Mesangial cell (primary cell): ENCODE results near the gene COPZ1. TPM values are rescaled to one million over a fixed set of nuclear protein-coding genes. Genes with fewer than 3 reads are reported as not detected.

Source experiments
- total RNA-seq: library from RNA; depleted of rRNA; stranded (reverse); fragments of >200 nt; gene quantifications from 2 replicates; pipeline ENCODE4 v1.2.3, GENCODE V29; 2015

Gene COPZ1, protein sequence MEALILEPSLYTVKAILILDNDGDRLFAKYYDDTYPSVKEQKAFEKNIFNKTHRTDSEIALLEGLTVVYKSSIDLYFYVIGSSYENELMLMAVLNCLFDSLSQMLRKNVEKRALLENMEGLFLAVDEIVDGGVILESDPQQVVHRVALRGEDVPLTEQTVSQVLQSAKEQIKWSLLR
- total RNA-seq = 78.7 and 94.2 TPM in 2 replicates

DNA sequence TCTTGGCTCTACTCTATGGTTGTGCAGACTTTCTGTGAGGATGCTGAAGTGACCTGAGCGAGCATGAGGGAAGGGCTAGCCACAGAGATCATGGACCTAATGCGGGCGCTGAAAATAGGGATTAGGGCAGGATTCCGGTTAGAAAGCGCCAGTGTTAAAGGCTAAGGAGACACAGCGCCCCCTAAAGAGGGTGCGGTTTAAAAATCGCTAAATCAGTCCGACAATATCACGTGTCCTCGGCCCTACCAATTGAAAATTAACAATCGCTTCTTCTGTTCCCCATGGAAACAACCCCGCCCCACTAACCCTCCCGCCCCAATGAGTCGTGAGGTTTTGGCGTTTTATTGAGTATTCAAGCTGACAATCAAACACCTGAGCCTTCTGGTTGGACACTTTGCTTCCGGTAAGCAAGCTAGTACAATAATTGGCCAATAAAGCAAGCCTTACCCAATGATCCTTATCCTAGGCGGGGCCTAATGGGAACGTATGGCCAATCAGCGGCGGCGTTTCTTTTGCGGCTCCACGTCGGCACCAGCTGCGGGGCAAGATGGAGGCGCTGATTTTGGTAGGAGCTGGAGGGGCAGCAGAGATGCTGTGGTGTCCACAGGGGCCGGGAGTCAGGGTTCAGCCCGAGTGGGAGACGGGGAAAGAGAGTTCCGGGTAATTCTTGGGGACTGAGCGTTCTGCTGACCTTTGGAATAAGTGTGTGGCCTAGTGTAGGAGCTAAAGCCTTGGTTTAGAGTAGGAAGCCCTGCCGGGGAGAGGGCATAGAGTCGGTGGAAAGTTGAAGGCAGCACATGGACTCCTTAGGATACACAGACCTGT, at the start of gene COPZ1:
TSS of gene COPZ1 (plus strand) at position 515 of the 825 bp plus-strand sequence. CDS start at position 548, 33 bp downstream.

DNA sequence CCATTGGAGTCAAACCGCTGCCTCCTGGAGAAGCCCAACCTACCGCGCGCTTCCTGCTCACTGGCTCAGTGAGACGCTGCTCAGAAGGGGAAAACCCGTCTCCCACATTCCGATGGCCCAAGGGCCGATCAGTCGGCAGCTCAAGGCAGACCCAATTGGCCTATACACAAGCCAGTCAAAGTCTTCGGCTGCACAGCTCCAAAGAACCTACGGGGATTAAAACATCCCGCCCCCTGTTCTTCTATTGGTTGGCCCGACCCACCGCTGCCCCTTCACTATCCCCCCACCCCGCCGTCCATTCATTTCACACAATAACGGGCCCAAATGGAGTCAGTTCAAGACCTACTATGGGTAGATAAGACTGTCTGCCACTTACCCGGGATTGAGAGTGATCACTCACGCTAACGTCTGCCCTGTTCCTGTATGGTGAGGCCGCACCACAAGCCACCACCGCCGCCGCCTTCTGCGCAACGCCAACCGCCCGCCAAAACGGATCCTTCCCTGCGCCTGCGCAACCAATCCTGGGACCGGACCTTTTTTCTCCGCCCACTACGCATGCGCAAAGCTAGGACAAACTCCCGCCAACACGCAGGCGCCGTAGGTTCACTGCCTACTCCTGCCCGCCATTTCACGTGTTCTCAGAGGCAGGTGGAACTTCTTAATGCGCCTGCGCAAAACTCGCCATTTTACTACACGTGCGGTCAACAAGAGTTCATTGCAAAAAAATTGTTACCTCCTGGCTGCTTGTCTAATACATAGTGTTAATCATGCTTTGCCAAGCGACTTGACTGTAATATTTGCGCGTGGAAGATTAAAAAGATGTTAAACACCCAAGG, 45.1 kb upstream of the COPZ1 start, which contains the start of gene CBX5:
TSS of gene CBX5 (minus strand) at position 491 of the 836 bp plus-strand sequence. CDS start 22,472 bp downstream, outside the sequence.

DNA sequence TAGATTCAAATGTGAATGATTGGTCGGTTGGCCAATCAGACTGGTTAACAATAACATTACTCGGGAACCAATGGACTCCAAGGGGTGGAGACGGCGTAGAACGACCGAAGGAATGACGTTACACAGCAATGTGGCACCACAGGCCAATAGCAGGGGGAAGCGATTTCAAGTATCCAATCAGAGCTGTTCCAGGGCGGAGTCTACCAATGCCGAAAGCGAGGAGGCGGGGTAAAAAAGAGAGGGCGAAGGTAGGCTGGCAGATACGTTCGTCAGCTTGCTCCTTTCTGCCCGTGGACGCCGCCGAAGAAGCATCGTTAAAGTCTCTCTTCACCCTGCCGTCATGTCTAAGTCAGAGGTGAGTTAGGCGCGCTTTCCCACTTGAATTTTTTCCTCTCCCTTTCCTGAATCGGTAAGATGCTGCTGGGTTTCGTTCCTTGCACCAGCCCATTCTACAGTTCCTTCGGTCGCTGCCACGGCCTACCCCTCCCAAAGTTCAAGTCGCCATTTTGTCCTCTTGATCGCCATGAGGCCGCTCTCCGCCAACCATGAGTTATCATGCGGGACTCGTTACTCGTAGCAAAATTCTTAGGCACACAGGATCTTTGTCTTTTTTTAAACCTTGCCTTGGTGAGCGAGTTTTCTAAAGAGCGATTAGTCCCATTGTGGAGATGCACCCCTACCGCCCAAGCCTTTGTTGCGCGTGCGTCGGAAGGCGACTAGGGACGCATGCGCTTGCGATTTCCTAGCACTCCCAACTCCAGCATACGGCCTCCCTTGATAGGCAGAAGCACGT, 44.3 kb upstream of the COPZ1 start, which contains the start of gene HNRNPA1:
TSS of gene HNRNPA1 (plus strand) at position 259 of the 793 bp plus-strand sequence. CDS start at position 341, 82 bp downstream.

DNA sequence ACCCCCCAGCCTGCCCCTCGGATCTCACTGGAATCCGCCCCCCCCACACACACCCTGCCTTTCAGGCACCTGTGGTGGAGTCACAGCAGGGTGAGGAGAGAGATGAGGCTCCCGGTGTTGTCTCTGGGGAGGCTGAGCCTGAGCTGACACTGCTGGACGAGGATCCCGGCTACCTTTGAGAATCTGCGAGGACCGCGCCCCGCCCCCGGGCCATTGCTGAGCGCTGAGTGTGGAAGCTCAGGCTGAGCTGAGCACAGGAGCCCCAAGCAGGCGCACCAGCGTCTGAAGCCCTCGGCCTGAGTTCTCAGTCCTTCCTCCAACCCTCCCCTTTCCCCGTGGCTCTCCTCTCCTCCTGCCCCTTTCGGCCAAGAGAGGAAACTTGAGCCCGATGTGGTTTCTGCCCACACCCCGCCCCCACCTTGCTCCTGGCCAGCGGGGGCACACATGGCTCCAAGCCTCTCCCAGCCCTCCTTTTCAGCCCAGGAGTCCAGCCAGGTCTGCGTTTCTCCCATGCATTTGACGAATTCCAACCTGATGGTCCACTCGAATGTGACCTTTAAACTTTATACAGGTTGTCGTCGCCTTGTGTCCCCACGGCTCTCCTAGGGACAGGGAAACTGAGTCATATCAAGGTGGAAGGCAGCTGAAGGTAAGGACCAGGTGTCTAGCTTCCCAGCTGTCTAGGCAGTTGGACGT, 24.1 kb upstream of the COPZ1 start, which contains the start of gene NFE2:
TSS of gene NFE2 (minus strand) at position 284 of the 696 bp plus-strand sequence. CDS start 5,767 bp downstream, outside the sequence.

DNA sequence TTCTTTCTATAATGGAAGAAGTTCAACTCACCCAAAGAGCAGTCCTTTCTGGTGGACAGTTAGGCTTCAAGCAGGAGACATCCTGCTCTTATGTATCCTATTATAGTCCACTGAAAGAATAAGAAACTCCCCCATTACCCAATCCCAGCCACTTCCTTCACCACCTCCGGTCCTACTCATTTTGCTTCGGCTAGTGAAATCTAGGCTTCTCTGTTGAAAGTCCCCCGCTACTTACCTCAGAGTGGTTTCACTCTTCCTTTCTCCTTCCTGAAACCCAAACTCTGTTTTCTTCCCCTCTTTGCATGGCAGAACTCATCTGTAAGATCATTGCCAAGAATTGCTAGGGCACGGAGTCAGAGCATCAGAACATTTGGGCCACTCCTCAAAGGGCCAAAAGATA, 39.5 kb downstream of the COPZ1 start, which contains the start of gene GPR84:
TSS of gene GPR84 (minus strand) at position 74 of the 400 bp plus-strand sequence. CDS start 635 bp downstream, outside the sequence.

DNA sequence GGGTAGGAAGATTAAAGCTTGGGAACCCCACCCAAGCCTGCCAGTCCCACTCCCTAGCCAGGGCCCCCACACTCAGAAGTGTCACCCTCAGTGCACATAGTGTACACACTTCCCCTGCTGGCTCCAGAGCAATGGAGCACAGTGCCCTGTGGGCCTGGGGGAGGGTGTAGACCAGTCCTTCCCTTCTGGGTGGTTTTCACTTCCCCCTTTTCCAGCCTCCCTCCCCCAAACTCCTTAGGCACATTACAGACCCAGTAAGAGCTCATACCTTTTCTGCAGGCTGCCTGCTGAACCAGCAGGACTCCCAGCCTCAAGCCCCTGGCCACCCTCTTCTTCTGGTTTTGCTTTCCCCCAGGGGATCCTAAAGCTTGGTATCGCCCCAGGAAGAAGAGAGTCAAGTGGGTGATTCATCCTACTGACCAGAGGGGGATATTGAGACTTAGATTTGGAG, 59.7 kb downstream of the COPZ1 start, which contains the start of gene ZNF385A:
TSS of gene ZNF385A (minus strand) at position 143 of the 451 bp plus-strand sequence. CDS start 219 bp downstream, outside the sequence.

Other genes starting within 250 kb of the COPZ1 start
- 31.6 and 45.0 TPM in 2 replicates for gene SMUG1, start 136.1 kb upstream of the COPZ1 start, total RNA-seq
- gene CBX5, start 45.0 kb upstream of the COPZ1 start, total RNA-seq = 44.6 and 73.7 TPM in 2 replicates
- 330 and 435 TPM in 2 replicates for gene HNRNPA1, start 44.4 kb upstream of the COPZ1 start, total RNA-seq
- 0.63 TPM in 1 of 2 replicates, not detected in the other for gene NFE2, start 24.1 kb upstream of the COPZ1 start, total RNA-seq
- gene GPR84, start 39.4 kb downstream of the COPZ1 start, total RNA-seq = not detected in 2 replicates
- gene ZNF385A, start 59.6 kb downstream of the COPZ1 start, total RNA-seq = 5.9 and 11.5 TPM in 2 replicates
- 141 and 228 TPM in 2 replicates for gene ITGA5, start 94.1 kb downstream of the COPZ1 start, total RNA-seq
- gene GTSF1, start 148.5 kb downstream of the COPZ1 start, total RNA-seq = not detected in 2 replicates
- gene NCKAP1L, start 172.6 kb downstream of the COPZ1 start, total RNA-seq = under 0.01 and 0.16 TPM in 2 replicates
- under 0.01 and 1.9 TPM in 2 replicates for gene PDE1B, start 224.5 kb downstream of the COPZ1 start, total RNA-seq